GM18868 (cell line): Measurements from ENCODE around the gene DCAF7.

Experiments used
- ATAC-seq: cut with Tn5 transposase; IDR thresholded peaks from one replicate; pipeline ENCODE4 v1.9.1; 2021; ENCODE audit warnings: mild to moderate bottlenecking, moderate library complexity; ENCODE audit not compliant: unreplicated experiment

DCAF7 gene

GRCh38 chr17:63624531-63624880, 74.2 kb downstream of the DCAF7 start:
- ATAC-seq, result no peak

- no peak for ATAC-seq
Observed at GRCh38 chr17:63626551-63627180, 76.4 kb downstream of the DCAF7 start.

- no peak for ATAC-seq
Observed at GRCh38 chr17:63629627-63630026, 79.3 kb downstream of the DCAF7 start.

- ATAC-seq, result no peak
Observed at GRCh38 chr17:63631062-63631461, 80.8 kb downstream of the DCAF7 start.

GRCh38 chr17:63631626-63632025, 81.3 kb downstream of the DCAF7 start:
- ATAC-seq, result no peak

- no peak for ATAC-seq
Observed at GRCh38 chr17:63633742-63634141, 83.5 kb downstream of the DCAF7 start.

DNA sequence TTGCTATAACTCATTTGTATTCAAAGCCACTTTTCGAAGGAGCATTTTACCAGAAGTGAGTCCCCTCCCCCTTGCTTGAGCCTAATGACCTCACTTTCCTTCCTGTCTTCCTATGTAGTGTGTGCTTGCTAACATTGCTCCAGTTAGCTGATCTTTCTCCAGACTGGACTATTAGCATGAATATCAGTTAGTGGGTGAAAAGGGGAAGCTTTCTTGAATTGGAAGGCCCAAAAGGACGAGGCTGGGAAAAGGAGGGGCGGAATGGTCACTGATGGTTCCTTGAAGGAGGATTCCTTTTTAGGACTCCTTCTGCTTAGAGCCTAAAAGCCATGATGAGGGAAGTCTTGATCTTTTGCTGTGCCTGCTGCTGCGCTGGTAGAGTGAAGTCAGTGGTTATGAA, 83.9 kb downstream of the DCAF7 start:
- no peak for ATAC-seq

DNA sequence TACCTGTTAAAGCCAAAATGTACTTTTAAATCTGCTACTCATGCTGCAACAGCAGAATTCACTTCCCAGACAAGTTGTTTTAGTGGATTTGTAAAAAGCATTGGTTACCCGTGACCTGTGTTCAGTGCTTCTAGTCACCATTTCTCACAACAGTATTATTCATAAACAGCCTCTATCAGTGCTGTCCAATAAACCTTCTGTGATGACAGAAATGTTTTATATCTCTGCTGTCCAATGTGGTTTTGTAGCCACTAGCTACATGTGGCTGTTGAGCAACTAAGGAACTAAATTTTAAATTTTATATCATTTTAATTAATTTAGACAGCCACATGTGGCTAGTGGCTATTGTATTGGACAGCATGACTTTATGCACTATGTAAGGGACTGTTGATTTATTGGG, 84.5 kb downstream of the DCAF7 start:
- no peak for ATAC-seq

- ATAC-seq, result no peak
Observed at GRCh38 chr17:63635290-63635689, 85.0 kb downstream of the DCAF7 start.

DNA sequence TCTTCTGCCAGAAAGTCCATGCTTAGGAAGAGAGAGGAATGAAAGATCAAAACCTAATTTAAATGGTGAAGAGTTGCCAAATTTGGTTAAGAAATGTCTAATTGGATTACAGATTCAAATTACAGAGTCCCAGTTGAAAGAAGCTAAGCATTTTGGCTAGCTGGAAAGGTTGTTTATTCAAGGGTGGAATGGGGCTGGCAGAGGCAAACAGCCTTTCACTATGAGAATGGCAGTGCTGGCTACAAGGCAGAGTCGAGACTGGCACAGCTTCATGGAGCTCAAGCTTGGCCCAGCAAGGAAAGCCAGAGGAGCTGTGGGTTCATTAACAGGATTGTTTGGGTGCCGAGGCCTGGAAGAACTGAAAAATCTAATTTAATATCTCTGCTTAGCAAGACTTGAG, 85.5 kb downstream of the DCAF7 start:
- no peak for ATAC-seq

DNA sequence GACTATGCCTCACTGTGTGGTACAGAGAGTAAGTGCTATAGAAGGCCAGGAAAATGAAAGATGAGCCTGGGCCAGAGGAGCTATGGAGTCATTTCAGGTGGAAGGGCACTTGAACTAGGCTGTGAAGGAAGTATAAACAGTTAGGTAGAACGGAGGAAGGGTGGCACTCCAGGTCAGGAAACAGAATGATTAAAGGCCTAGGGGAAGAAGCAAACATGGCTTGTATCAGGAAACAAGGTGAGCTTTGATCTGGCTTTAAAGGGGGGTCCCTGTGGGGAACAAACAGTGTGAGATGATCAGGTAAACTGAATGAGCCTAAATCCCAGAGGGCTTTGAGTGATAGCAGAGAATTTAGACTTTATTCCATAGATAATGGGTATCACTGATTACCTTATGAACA, 88.8 kb downstream of the DCAF7 start:
- ATAC-seq, result no peak

GRCh38 chr17:63640038-63640437, 89.8 kb downstream of the DCAF7 start:
- ATAC-seq, result no peak

DNA sequence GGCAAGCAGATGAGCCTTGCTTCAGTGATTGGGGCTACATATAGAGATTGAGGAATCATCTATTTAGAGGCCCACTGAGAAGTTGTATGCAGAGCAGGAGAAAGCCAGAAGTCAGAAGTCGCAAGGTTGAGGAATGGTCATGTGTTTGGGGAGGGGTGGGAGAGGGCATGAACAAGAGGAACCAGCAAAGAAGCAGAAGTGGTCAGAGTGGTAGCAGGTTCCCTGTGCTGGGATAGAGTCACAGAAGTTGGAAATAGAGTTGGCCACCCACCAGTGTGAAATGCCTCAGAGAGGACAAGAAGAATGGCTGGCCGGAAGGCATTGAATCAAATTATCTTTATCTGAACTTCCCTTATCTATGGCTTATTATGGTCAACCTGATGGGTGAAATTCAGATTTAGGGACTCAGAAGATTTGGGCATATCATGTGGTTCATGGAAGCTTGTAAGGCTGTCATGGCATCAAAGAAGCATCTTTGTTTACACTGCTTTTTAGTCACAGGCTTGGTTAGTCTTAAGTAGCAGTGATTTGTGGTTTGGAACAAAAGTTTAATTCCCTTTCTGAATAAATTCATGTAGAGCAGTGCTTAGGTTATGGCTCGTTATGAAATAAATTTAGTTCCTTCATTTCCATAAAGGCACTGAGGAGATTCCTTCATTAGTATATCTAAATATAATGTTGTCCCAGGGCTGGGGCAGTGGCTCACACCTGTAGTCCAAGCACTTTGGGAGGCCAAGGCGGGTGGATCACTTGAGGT, 91.6 kb downstream of the DCAF7 start:
- ATAC-seq, result no peak
